HL-60 (cell line): ENCODE results near the gene EPN3.

ENCODE experiments used
- DNase-seq, 2 experiments: peaks; one replicate each; pipeline ENCODE4 v3.0.0-alpha.2; 2010 to 2020; ENCODE audit warnings: low read depth in 1 of 2, low spot score in 1 of 2
- H3K27ac ChIP-seq: fragments of 250-450 bp; sonication (Bioruptor Pico); replicated peaks from 2 replicates; pipeline ENCODE4 v1.5.1; 2020; ENCODE audit warnings: mild to moderate bottlenecking, moderate library complexity
- H3K27me3 ChIP-seq: fragments of 250-450 bp; sonication (Bioruptor Pico); 2 replicates; pipeline ENCODE4 v1.5.1; 2021; ENCODE audit warnings: mild to moderate bottlenecking, moderate library complexity; ENCODE audit not compliant: insufficient read depth, poor library complexity, severe bottlenecking
- H3K4me3 ChIP-seq: replicated peaks from 2 replicates; pipeline ENCODE4 v1.5.1; 2011; ENCODE audit warnings: mild to moderate bottlenecking, control low read depth, low read length; ENCODE audit not compliant: insufficient read depth
- GABPA ChIP-seq: IDR thresholded peaks from 2 replicates; pipeline ENCODE4 v1.6.1; 2012; ENCODE audit warnings: low read depth
- POLR2AphosphoS5 ChIP-seq: IDR thresholded peaks from 2 replicates; pipeline ENCODE4 v1.6.1; 2012; ENCODE audit warnings: low read depth
- SPI1 ChIP-seq: IDR thresholded peaks from 2 replicates; pipeline ENCODE4 v1.6.1; 2012; ENCODE audit warnings: low read depth, mild to moderate bottlenecking, borderline replicate concordance
- TF ChIP-seq, protein P1 (sequence below): IDR thresholded peaks from 2 replicates; pipeline ENCODE4 v1.6.1; 2012; ENCODE audit warnings: low read depth; ENCODE audit not compliant: insufficient replicate concordance
- TF ChIP-seq, protein P2 (sequence below): IDR thresholded peaks from one replicate; pipeline ENCODE4 v1.5.1; 2011; ENCODE audit warnings: low read length, control low read depth, inconsistent platforms; ENCODE audit not compliant: insufficient read depth

EPN3 gene

DNA sequence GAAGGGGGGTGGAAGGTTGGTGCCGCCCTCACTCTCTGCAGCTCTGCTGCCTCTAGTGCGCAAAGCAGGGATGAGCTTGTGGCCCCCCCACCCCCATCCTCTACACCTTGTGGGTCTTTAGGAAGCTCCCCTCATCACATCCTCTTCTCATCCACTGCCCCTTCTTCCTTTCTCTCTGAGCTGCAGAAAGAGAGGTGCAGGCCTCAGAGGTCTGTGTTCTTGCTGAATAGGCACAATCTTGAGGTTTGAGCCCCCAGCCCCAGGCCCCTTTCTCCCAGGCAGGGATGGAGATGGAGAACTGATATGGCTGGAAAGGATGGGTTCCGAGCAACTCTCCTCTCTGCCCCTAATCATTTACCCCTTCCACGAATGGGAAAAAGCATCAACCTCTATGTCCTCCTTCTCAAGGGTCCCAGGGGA, 30.6 kb downstream of the EPN3 start:
- no peak for DNase-seq
- no peak overlapping the region for H3K4me3 ChIP-seq
- TF ChIP-seq GABPA, result no peak
- TF ChIP-seq, protein P1, sequence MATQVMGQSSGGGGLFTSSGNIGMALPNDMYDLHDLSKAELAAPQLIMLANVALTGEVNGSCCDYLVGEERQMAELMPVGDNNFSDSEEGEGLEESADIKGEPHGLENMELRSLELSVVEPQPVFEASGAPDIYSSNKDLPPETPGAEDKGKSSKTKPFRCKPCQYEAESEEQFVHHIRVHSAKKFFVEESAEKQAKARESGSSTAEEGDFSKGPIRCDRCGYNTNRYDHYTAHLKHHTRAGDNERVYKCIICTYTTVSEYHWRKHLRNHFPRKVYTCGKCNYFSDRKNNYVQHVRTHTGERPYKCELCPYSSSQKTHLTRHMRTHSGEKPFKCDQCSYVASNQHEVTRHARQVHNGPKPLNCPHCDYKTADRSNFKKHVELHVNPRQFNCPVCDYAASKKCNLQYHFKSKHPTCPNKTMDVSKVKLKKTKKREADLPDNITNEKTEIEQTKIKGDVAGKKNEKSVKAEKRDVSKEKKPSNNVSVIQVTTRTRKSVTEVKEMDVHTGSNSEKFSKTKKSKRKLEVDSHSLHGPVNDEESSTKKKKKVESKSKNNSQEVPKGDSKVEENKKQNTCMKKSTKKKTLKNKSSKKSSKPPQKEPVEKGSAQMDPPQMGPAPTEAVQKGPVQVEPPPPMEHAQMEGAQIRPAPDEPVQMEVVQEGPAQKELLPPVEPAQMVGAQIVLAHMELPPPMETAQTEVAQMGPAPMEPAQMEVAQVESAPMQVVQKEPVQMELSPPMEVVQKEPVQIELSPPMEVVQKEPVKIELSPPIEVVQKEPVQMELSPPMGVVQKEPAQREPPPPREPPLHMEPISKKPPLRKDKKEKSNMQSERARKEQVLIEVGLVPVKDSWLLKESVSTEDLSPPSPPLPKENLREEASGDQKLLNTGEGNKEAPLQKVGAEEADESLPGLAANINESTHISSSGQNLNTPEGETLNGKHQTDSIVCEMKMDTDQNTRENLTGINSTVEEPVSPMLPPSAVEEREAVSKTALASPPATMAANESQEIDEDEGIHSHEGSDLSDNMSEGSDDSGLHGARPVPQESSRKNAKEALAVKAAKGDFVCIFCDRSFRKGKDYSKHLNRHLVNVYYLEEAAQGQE, result no peak
- H3K27ac ChIP-seq, result no peak overlapping the region
- H3K27me3 ChIP-seq, result peaks cover 68% of the 10 kb centered on the region

DNA sequence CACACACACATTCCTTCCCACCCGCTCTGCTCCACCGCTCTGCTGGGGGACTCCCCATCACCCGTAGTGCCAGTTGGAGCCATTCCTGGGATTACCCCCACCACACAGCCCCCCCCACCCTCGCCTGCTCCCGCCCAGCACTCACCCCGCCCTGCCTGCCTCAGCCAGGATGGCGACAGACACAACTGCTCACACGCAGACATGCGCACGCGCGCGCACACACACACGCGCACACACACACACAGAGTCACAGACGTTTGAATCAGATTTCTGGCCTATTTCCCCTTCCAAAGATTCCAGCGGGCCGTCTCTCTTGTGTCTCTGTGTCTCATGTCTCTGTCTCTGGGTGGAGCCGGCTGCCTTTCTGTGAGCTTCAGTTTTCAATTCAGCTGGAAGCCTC, 32.4 kb downstream of the EPN3 start:
- H3K27ac ChIP-seq, result no peak overlapping the region
- TF ChIP-seq POLR2AphosphoS5, result no peak
- TF ChIP-seq GABPA, result no peak
- no peak for TF ChIP-seq SPI1
- TF ChIP-seq, protein P2, sequence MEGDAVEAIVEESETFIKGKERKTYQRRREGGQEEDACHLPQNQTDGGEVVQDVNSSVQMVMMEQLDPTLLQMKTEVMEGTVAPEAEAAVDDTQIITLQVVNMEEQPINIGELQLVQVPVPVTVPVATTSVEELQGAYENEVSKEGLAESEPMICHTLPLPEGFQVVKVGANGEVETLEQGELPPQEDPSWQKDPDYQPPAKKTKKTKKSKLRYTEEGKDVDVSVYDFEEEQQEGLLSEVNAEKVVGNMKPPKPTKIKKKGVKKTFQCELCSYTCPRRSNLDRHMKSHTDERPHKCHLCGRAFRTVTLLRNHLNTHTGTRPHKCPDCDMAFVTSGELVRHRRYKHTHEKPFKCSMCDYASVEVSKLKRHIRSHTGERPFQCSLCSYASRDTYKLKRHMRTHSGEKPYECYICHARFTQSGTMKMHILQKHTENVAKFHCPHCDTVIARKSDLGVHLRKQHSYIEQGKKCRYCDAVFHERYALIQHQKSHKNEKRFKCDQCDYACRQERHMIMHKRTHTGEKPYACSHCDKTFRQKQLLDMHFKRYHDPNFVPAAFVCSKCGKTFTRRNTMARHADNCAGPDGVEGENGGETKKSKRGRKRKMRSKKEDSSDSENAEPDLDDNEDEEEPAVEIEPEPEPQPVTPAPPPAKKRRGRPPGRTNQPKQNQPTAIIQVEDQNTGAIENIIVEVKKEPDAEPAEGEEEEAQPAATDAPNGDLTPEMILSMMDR, result no peak
- TF ChIP-seq, protein P1, result no peak
- no peak overlapping the region for H3K4me3 ChIP-seq
- peak in 1 of 2 experiments; percentile 14 for DNase-seq
- peaks cover 50% of the 10 kb centered on the region for H3K27me3 ChIP-seq

DNA sequence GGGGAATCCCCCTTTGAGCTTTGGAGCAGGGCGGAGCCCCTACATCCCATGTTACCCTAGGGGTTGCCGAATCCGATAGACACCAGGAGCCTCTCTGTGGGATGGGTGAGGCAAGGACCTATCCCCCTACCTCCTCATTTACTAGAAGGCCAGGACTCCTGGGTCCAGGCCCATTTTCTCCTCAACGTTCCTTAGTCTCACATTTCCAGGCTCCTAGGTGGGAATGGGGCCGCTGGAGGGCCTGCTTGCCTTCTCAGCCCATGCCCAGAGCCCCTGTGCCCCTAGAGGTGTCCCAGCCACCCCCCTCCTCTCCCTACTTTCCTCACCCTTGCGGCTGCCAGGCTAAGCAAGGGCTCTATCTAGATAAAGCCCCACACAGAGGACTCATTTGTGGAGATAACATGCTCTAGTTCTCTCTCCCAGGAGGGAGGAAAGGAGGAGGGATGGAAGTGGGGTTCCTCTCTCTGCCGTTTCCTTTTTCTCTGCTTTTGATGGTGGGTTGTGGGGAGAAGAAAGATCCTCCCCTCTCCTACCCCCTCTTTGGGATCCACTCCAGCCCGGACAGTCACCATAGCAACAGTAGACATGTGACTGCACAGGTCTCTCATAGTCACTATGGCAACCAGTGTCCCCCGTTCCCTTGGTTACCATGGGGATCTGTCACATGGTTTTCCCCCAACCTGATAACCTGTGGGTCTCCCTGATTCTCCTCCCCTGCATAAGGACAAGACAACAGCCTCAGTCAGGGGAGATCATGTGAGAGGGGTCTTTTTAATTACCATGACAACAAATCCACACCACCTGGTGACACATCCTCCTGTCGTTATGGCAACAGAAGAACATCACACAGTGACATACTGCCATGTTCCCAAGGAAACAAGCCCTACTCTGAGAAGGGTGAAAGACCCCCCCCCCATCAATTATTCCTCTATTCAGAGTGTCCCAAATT, 33.1 kb downstream of the EPN3 start:
- Histone ChIP-seq H3K4me3 (no peak overlapping the region), H3K27me3 (peaks cover 46% of the 10 kb centered on the region), H3K27ac (no peak overlapping the region)
- TF ChIP-seq, protein P2, result no peak
- TF ChIP-seq SPI1, result no peak
- no peak for DNase-seq

DNA sequence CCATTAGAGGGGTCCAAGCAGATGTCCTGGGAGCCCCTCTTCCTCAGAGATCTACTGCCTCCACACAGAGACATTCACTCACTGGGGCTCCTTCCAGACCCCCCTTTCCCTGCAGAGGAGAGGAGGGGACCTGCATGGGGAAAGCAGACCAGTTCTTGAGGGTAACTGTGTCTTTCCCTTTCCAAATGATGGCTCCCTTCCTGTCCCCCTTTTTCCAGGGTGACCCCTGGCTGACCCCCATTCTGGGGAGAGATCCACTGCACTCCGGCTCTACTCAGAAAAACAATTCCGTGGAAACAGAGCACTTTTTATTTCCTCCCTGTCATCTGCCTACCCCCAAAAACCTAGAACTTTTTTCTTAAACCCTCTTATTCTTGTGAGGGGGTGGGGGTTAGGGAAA, 34.4 kb downstream of the EPN3 start:
- H3K27me3 ChIP-seq, result peaks cover 42% of the 10 kb centered on the region
- H3K27ac ChIP-seq, result no peak overlapping the region
- TF ChIP-seq POLR2AphosphoS5, result no peak
- TF ChIP-seq, protein P2, result no peak
- TF ChIP-seq, protein P1, result no peak
- no peak for TF ChIP-seq GABPA
- no peak for TF ChIP-seq SPI1
- DNase-seq, result no peak
- no peak overlapping the region for H3K4me3 ChIP-seq
